GM19035 (cell line): ENCODE measurements around the gene RANBP17.

ENCODE experiments used
- ATAC-seq: cut with Tn5 transposase; IDR thresholded peaks from one replicate; pipeline ENCODE4 v1.9.1; 2021; ENCODE audit not compliant: unreplicated experiment

RANBP17 gene

GRCh38 chr5:171226096-171226754 is 364.4 kb downstream of the RANBP17 start:
- no peak for ATAC-seq

- ATAC-seq = no peak
These were observed 365.0 kb downstream of the RANBP17 start for GRCh38 chr5:171226864-171227263.

GRCh38 chr5:171236651-171237050 is 374.8 kb downstream of the RANBP17 start:
- ATAC-seq = no peak

DNA sequence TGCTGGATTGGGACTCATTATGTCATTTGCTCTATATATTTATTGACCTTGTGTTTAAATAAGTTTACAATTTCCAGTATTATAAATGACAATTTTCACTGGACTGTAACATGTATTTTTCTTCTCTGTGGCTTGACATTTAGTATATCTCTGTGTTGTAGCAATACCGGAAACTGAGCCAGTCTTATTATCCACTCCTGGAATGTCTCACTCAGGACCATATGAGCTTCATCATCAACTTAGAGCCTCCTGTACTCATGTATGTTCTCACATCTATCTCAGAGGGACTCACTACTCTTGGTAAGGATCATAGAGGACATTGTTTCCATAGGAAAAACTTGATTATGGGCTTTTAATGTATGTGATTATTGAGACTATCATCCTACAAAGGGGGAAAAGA is 380.7 kb downstream of the RANBP17 start:
- ATAC-seq = no peak

DNA sequence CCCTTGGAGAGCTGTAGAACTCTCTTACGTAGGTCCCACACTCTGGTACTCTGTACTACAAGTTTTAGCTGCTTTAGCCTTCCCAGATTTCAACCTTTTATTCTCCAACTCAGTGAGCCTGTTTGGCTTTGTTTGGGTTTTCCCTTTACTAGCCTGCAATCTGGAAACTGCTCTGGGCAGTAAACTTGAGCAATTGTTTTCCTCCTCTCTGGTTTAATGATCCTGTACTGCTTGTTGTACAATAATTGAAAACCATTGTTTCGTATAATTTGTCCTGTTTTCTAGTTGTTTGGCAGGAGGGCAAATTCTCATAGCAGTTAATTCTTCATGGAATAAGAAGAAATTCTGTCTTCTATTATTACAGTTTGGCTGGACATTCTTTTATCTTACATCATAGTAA is 384.4 kb downstream of the RANBP17 start:
- no peak for ATAC-seq

GRCh38 chr5:171249460-171249859 is 387.6 kb downstream of the RANBP17 start:
- ATAC-seq = no peak

- ATAC-seq = no peak
These were observed 388.9 kb downstream of the RANBP17 start for GRCh38 chr5:171250738-171251137.

DNA sequence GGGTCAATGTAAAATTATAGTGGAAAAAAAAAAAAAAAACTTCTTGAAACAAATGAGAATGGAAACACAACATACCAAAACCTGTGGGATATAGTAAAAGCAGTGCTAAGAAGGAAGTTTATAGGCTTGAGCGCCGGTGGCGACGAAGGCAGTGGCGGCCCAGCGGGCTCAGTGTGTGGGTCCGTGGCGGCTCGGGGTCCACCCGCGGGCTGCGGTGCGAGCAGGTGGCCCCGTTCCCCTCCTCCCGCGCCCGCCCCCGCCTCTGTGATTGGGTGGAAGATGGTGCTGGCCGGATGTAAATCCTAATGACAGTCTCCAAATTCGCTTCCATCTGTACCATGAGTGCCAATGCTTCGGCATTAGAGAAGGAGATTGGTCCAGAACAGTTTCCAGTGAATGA is 389.7 kb downstream of the RANBP17 start:
- no peak for ATAC-seq

- no peak for ATAC-seq
These were observed 390.9 kb downstream of the RANBP17 start for GRCh38 chr5:171252674-171253073.

DNA sequence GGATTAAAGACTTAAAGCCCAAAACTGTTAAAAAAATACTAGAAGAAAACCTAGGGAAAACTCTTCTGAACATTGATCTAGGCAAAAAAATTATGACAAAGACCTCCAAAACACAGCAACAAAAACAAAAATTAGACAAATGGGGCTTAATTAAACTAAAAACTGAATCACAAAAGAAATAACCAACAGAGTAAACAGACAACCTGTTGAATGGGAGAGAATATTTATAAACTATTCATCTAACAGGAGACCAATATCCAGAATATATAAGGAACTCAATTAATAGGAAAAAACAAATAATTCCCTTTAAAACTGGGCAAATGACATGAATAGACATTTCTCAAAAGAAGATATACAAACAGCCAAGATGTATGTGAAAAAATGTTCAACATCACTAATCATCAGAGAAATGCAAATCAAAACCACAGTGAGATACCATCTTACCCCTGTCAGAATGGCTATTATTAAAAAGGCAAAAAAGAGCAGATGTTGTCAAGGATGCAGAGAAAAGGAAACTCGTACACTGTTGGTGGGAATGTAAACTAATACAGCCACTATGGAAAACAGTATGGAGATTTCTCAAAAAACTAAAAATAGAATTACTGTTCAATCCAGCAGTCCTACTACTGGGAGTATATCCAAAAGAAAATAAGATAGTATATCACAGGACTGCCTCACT is 397.1 kb downstream of the RANBP17 start:
- no peak for ATAC-seq

DNA sequence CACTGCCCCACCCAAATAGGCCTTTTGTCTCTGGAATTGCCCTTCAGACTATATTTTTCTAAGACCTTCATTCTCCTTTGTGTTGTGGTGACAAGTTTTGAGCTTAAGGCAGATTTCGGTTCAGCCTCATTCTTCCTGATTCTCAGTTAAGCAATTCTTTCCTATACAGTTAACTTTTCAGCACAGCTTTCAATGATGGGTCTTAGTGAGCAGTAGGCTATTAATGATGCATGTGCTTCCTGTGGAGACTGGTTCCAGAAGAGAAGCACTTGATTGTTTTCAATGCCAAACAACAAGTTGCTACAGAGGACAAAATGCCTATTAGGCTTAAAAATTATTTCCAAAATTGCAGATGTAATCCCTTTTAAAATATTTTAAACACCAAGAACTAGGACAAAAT is 399.5 kb downstream of the RANBP17 start:
- no peak for ATAC-seq

GRCh38 chr5:171261904-171262303 is 400.1 kb downstream of the RANBP17 start:
- no peak for ATAC-seq

GRCh38 chr5:171263181-171263580 is 401.4 kb downstream of the RANBP17 start:
- no peak for ATAC-seq

GRCh38 chr5:171264843-171265242 is 403.0 kb downstream of the RANBP17 start:
- ATAC-seq = no peak

DNA sequence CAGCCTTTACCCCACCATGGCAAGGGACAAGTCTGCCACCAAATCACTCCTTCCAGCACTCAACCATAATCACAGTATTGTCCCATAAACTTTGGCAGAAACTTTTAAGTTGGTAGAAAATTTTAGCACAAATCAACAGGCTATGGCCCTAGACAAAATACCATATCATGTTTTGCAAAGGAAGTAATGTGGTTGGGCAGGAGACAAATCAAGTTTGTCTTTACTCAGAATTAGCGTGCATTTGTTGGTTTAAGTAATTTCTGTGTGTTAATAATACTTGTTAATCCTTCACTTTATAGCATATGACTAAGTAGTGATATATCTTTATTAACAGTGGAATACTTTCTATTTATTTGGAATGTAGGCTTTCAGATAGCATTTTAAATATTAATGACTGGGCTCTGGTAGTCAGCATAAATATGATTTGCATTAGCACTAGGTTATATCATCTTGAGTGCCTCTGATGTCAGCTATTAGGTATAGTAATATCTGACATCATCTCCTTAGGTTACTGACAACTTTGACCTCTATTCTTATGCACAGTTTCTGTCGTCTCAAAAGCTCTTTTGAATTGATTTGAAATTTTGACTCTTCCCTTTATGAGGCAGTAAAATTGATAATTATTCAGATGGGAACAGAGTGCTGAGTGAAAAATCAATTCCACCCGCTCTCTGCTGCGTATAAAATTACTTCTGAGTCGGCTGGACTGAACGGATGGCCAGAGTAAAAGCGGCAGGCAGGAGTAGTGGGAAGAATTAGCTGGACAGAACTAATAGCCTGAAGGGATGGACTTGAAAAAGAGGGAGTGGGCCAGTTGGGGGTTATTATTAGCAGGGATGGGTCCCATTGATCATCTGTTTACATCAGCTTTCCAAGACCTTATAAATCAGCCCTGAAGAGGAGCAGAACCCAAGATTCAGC is 407.1 kb downstream of the RANBP17 start:
- no peak for ATAC-seq

DNA sequence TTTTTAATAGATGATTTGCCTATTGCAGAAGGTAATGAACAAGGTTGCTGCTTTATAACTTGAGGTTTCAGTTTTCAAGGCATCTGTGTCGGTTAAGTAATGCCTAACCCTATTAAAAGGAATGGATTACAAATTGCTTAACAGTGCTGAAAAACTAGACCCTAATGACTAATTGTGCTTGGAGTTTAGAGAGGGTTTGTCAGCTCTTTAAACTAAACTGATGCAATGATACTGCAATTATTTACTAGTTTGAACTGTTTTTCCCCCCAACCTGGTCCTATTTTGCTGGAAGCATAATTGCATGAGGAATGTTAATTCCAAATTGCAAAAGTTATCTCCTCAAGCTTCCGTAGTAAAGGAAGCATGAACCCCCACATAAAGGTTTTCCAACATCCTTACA is 407.9 kb downstream of the RANBP17 start:
- no peak for ATAC-seq

DNA sequence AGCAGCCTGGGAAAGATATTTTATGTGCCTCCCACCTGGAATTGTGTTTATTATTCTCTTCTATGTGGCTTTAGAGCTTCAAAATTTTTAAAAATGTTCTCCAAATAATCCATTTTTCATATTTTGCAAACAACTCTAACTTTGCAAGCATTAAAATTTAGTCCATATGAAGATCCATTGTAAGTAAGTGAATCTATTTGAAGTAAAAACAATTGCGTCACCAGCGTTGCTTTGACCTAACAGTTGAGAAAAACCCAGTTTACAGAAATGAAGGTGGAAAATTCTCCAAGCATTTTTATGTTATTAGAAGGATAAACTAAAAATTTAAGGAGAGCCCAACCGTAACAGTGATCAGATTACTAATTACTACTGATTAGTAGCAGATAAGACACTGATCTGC is 408.3 kb downstream of the RANBP17 start:
- ATAC-seq = no peak

DNA sequence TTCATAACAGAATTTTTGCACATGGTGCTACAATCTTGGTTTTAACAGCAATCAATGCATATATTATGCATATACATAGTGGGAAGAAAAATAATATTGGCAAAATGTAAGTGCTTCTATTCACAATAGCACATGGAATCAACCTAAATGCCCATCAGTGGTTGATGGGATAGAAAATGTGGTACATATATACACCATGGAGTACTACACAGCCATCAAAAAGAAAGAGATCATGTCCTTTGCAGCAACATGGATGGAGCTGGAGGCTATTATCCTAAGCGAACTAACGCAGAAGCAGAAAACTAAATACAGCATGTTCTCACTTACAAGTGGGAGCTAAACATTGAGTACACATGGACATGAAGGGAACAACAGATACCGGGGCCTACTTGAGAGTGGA is 410.0 kb downstream of the RANBP17 start:
- ATAC-seq = no peak

DNA sequence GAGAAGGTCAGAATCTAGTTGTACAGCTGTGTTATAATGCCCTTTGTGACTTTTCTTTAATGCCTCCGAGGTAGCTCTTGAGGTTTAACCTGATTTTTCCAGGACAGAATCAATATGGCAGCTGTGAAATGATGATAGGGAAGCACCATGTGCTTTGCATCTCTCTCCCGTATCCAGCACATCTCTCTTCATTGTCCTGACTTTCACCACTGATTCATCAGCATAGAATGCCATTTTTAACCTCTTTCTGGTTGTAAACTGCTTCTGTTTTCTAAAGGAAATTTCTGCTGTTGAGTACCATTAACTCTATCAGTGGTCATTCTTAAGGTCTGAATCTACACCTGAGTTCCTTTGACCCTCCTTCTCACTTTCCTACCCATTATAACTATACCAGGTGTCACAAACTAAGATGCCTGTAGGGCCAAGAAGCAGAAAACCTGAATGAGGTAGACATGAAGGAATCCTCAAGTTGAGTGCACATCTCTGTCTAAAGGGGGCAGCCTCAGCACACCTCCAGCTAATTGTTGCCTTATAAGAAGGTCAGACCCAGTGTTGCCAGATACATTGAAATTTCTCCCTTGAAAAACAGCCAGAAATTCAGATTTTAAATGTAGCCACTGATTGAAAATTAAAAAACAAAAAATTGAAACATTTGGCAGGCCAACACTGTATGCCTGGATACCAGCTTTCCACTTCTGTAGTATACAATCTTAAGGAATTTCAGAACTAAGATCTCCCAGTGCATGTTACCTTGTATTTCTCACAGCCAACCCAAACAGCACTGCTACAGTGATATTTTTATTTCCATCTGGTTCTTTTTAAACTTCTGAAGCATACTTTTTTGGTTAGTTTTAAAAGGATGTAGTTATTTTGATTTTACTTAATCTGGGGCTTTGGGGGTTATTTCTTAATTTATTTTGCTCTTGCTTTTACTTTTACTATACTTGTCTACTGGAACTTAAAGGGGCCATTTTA is 411.5 kb downstream of the RANBP17 start:
- no peak for ATAC-seq

- ATAC-seq = no peak
These were observed 414.2 kb downstream of the RANBP17 start for GRCh38 chr5:171275841-171276544.
